Activated CD8-positive, alpha-beta memory T cell treated with anti-CD3 and anti-CD28 coated beads, Interleukin-2, amount 10 ng/mL, durations not matched to agents 7 days and 5 days (primary cell): Measurements from ENCODE around the gene ZNF385C. TPM values are rescaled to one million over a fixed set of nuclear protein-coding genes. Genes with fewer than 3 reads are reported as not detected.
"Not testable (repeated sequence)": the region's sequence is repeated elsewhere in the genome, so short reads cannot be mapped to it uniquely, and the experiment has no call there.

Experiments
- ATAC-seq: fragments of 150-1000 bp; cut with Tn5 transposase; one replicate; pipeline ENCODE4 v1.10.0; 2021; ENCODE audit warnings: moderate library complexity
- CTCF ChIA-PET: fragments of 350-600 bp; sonication (Branson Sonifier 250); formaldehyde crosslinking; loops from one replicate; lab custom pipeline; 2021; ENCODE audit warnings: antibody characterized with exemption; lab: Charles Lee
- DNase-seq: peaks from one replicate; pipeline ENCODE4 v3.0.0-alpha.2; 2020
- H3K27ac Mint-ChIP-seq: one replicate; pipeline ENCODE4 v1.8.0; 2021; ENCODE audit warnings: mild to moderate bottlenecking, mixed read lengths
- H3K27me3 Mint-ChIP-seq: one replicate; pipeline ENCODE4 v1.8.0; 2021; ENCODE audit warnings: mixed read lengths
- H3K36me3 Mint-ChIP-seq: one replicate; pipeline ENCODE4 v1.8.0; 2021; ENCODE audit warnings: mild to moderate bottlenecking, mixed read lengths
- H3K4me1 Mint-ChIP-seq: one replicate; pipeline ENCODE4 v1.8.0; 2021; ENCODE audit warnings: mixed read lengths
- H3K4me3 Mint-ChIP-seq: one replicate; pipeline ENCODE4 v1.8.0; 2021; ENCODE audit warnings: mild to moderate bottlenecking, moderate library complexity, mixed read lengths
- H3K9me3 Mint-ChIP-seq: one replicate; pipeline ENCODE4 v1.8.0; 2022; ENCODE audit warnings: low read depth, mixed read lengths
- total RNA-seq, 2 experiments: library from RNA; stranded (reverse); gene quantifications; one replicate each; pipeline ENCODE4 v1.2.3, GENCODE V29; 2021

ZNF385C gene
- total RNA-seq, 2 experiments from 2014 or later, result 0.12 to 0.18 TPM

DNA sequence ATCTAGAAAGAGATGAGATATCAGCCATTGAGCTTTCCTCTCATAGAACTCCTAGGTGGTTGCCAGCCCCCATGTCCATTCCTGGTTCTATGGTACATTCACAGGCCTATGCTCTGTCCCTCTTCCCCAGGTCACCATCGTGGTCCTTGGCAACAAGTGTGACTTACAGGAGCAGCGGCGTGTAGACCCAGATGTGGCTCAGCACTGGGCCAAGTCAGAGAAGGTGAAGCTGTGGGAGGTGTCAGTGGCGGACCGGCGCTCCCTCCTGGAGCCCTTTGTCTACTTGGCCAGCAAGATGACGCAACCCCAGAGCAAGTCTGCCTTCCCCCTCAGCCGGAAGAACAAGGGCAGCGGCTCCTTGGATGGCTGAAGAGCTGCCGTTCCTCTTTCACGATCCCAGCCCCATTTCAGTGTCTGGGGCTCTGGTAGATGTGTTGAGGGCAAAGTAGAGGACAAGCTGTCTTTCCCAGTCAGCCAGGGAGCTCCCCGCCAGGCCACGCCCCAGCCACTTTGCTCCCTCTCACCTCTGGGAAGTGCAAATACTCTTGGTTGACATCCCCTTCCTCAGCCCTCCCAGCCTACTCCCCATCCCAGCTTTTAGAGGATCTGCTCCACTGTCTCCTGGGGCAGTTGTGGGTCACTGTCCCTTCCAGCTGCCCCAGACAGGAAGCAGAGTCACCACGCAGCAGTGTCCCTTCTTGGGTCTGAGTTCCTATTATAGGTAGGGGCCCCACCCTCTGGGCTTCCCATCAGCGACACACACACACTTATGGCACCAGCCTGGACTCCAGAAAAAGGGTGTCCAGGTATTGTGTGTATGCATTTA is 74.5 kb downstream of the ZNF385C start:
- Mint-ChIP-seq H3K27me3 (no peaks in the 10 kb centered on the region), H3K9me3 (no peaks in the 10 kb centered on the region), H3K4me3 (no peak overlapping the region), H3K27ac (no peak overlapping the region), H3K4me1 (peaks cover 32% of the 10 kb centered on the region), H3K36me3 (peaks cover 18% of the 10 kb centered on the region)
- CTCF ChIA-PET, result interaction anchor here (0.9 to 5.7 kb wide), 17 partner anchors 7 to 171 kb away, joined by 3 to 103 read pairs (median 4); partner anchors contain the start of genes DHX58, DNAJC7, GHDC and KAT2A
- no peak for DNase-seq
- ATAC-seq, result no peak

- H3K4me1 Mint-ChIP-seq, result peaks cover 48% of the 10 kb centered on the region
- ATAC-seq, H3K9me3 Mint-ChIP-seq, DNase-seq, H3K27me3 Mint-ChIP-seq: not testable (repeated sequence)
- CTCF ChIA-PET, result interaction anchor here (1.0 to 7.7 kb wide), 16 partner anchors 10 to 382 kb away, joined by 3 to 87 read pairs (median 8); partner anchors contain the start of genes CNP, DHX58, GHDC and KCNH4
- H3K4me3 Mint-ChIP-seq, result peak overlapping the region; percentile 83
- H3K36me3 Mint-ChIP-seq, result peaks cover 20% of the 10 kb centered on the region
- peak overlapping the region; percentile 34 for H3K27ac Mint-ChIP-seq
Observed at GRCh38 chr17:42020845-42021244, 77.4 kb downstream of the ZNF385C start.

DNA sequence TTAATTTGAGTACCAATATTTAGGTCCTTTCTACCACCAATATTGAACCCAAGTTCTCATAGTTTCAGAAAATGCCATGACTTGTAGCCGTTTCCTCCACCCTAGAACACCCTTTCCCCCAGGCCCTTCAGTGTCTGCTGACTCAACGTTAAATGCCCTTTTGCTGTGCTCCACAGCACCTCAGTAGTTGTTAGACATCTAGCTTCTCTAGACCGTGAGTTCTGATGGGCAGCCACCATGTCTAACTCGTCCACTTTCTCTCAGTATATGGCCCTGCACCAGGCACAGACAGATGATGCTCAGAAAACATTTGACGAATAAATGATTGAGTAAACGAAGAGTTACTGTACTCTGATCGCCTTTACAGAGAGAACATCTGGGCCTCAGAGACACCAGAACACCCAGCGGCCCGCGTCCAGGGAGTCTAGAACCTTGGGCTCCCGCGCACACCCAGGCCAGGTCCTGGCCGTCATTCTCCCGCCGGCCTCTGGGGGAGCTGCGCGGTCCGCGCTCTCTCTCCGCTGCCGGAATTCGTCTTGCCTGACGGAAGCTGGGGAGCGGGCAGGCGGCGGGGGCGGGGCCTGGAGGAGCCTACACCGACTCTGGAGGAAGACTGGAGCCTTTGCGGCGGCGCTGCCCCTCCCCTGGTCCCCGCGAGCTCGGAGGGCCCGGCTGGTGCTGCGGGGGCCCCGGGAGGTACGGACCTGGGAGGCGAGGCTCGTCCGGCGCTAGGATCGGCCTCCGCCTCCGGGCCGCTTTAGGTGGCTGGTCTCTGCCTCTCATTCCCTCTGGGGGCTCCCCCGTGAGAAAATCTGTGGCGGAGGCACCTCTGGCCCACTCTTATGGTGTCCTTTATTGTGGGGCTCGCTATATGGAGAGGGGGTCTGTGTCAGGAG is 78.5 kb downstream of the ZNF385C start, which contains the start of gene NKIRAS2:
Gene NKIRAS2 (plus strand): TSS at position 582 of the 896 bp plus-strand sequence. CDS start 1,488 bp downstream, outside the sequence.
- peaks cover 18% of the 10 kb centered on the region for H3K36me3 Mint-ChIP-seq
- peak within 1 kb of the TSS; percentile 93 for H3K4me3 Mint-ChIP-seq
- H3K27me3 Mint-ChIP-seq, result no peaks in the 10 kb centered on the region
- ATAC-seq, result peak; percentile 78
- H3K4me1 Mint-ChIP-seq, result peaks cover 57% of the 10 kb centered on the region
- DNase-seq, result peak; percentile 95
- H3K27ac Mint-ChIP-seq, result peak within 1 kb of the TSS; percentile 77
- H3K9me3 Mint-ChIP-seq, result no peaks in the 10 kb centered on the region
- CTCF ChIA-PET, result interaction anchor here (0.7 to 7.7 kb wide), 30 partner anchors 9 to 270 kb away, joined by 3 to 87 read pairs (median 4); partner anchors contain the start of genes ACLY, CNP, DHX58 and GHDC

DNA sequence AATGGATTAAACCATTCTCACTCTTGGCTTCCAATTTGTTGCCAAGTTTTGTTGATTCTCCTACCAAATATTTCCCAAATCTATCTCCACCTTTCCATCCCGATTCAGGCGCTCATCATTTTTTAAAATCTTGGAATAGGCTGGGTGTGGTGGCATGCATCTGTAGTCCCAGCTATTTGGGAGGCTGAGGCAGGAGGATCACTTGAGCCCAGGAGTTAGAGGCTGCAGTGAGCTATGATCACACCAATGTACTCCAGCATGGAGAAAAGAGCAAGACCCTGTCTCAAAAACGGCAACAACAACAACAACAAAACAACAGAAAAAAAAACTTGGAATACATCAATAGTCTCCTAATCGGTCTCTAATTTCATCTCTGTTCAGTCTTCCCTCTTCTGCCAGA is 79.3 kb downstream of the ZNF385C start:
- H3K27me3 Mint-ChIP-seq, result no peaks in the 10 kb centered on the region
- CTCF ChIA-PET, result interaction anchor here (1.0 to 7.7 kb wide), 19 partner anchors 31 to 230 kb away, joined by 3 to 87 read pairs (median 5); partner anchors contain the start of genes ACLY, CNP, DHX58 and HCRT
- DNase-seq (no peak), ATAC-seq (no peak)
- H3K4me3 Mint-ChIP-seq, result peak overlapping the region; percentile 93
- peaks cover 54% of the 10 kb centered on the region for H3K4me1 Mint-ChIP-seq
- H3K9me3 Mint-ChIP-seq, result no peaks in the 10 kb centered on the region
- peaks cover 15% of the 10 kb centered on the region for H3K36me3 Mint-ChIP-seq
- peak overlapping the region; percentile 53 for H3K27ac Mint-ChIP-seq

DNA sequence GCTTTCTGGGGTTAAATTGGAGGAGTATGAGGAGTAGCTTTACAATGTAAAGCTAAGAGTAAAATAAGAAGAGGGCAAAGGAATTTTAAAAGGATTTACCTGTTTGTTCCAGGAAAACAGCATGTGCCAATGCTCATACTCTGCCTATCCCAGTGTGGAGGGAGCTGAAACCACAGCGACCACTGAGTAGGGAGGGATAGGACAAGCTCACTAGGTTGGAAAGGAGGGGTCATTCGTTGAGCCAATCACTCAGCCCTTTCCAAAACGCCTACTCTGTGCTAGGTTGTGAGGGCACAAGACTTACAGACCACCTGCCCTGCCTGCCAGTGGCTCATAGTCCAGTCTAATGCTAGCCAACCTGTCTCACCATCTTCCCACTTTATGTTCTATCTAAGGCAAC is 79.9 kb downstream of the ZNF385C start:
- CTCF ChIA-PET, result interaction anchor here (0.8 to 7.7 kb wide), 19 partner anchors 8 to 385 kb away, joined by 3 to 87 read pairs (median 4); partner anchors contain the start of genes ACLY, CNP, DHX58 and HCRT
- Mint-ChIP-seq H3K27me3 (no peaks in the 10 kb centered on the region), H3K9me3 (no peaks in the 10 kb centered on the region), H3K4me1 (peaks cover 58% of the 10 kb centered on the region), H3K36me3 (peaks cover 12% of the 10 kb centered on the region), H3K4me3 (peak overlapping the region; percentile 93), H3K27ac (peak overlapping the region; percentile 96)
- DNase-seq (no peak), ATAC-seq (no peak)

DNA sequence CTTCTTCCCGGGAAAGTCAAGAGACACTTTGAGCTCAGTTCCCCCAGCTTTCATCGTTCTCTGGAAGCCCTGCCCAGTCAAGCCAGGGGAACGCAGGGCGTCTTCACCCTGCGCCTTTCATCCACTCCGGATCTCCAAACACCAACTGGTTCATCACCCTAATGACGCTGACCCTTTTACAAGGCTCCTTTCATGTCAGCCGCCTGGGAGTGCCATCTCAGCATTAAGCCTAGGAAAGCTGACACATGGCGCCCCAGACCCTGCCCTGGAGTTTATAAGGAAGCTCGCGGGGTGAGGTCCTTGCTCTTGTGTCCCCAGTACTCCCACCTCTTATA is 80.4 kb downstream of the ZNF385C start:
- Mint-ChIP-seq H3K4me1 (peaks cover 61% of the 10 kb centered on the region), H3K4me3 (peak overlapping the region; percentile 93), H3K36me3 (peaks cover 15% of the 10 kb centered on the region), H3K27ac (peak overlapping the region; percentile 96), H3K27me3 (no peaks in the 10 kb centered on the region), H3K9me3 (no peaks in the 10 kb centered on the region)
- CTCF ChIA-PET, result interaction anchor here (0.8 to 7.7 kb wide), 26 partner anchors 7 to 385 kb away, joined by 3 to 87 read pairs (median 4); partner anchors contain the start of genes ACLY, CNP, DHX58 and HCRT
- peak; percentile 7 for ATAC-seq
- DNase-seq, result no peak

DNA sequence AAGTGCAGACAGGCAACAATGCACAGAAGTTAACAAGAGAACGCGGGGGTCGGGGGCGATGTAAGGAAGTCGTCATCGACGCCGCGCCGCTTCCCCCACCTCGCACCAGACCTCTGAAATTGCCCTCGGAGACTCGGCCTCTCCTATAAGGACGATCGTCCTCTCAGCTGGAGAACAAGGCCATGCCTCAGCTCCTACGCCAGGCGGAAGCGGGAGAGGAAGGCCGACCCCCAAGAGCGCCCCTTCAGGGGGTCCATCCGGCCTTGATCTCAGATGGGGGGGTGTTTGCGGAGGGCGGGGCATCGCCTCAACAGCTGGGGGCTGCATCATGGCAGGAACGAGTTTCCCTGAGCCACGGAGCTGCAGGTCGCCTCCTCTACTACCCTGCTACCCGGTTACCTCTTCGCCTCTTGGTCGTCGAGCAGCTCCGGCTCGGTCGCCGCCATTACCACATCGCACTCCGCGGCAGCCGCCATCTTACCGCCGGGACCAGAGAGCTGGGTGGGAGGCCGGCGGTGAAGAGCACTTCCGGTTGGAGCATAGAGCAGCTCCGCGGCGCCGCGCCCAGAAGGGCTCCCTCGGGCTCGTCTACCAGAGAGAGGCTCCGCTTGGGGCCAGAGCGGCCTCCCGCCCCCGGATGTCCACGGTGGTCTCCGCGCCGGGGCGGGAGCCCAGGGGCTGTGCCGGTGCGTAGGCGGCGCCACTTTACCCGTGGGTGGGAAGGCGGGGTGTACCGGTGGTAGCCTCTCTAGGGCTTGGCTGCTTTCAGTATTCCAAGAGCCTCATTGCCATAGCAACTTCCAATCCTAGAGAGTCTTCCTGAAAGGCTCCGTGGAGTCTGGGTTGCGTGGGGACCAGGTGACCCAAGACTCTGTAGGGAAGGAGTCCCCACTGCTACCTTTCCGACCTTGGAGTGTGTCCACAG is 81.1 kb downstream of the ZNF385C start, which contains the start of gene DNAJC7:
Gene DNAJC7 (minus strand): TSS at position 499 of the 925 bp plus-strand sequence. CDS start 23 bp downstream, at position 476.
- peak within 1 kb of the TSS; percentile 93 for H3K4me3 Mint-ChIP-seq
- ATAC-seq (peak; percentile 83), DNase-seq (peak; percentile 94)
- H3K27ac Mint-ChIP-seq, result peak within 1 kb of the TSS; percentile 96
- peaks cover 12% of the 10 kb centered on the region for H3K36me3 Mint-ChIP-seq
- no peaks in the 10 kb centered on the region for H3K9me3 Mint-ChIP-seq
- CTCF ChIA-PET, result interaction anchor here (0.8 to 7.7 kb wide), 23 partner anchors 8 to 386 kb away, joined by 3 to 87 read pairs (median 5); partner anchors contain the start of genes ACLY, CNP, DHX58 and HCRT
- H3K4me1 Mint-ChIP-seq, result peaks cover 62% of the 10 kb centered on the region
- H3K27me3 Mint-ChIP-seq, result no peaks in the 10 kb centered on the region

- DNase-seq (peak; percentile 53), ATAC-seq (no peak)
- CTCF ChIA-PET, result interaction anchor here (0.9 to 7.7 kb wide), 15 partner anchors 9 to 165 kb away, joined by 3 to 87 read pairs (median 4); partner anchors contain the start of genes ACLY, CNP, DHX58 and ODAD4
- Mint-ChIP-seq H3K4me1 (peaks cover 64% of the 10 kb centered on the region), H3K36me3 (peaks cover 11% of the 10 kb centered on the region), H3K27ac (peak overlapping the region; percentile 96), H3K27me3 (no peaks in the 10 kb centered on the region), H3K9me3 (no peaks in the 10 kb centered on the region), H3K4me3 (peak overlapping the region; percentile 93)
Observed at GRCh38 chr17:42016411-42016831, 81.9 kb downstream of the ZNF385C start.

GRCh38 chr17:42013740-42014139 is 84.5 kb downstream of the ZNF385C start:
- CTCF ChIA-PET, result interaction anchor here (2.2 kb wide), 1 partner anchor 12 kb away, joined by 7 read pairs; no protein-coding TSS in a partner anchor
- not testable (repeated sequence) for H3K27me3 Mint-ChIP-seq, ATAC-seq, H3K4me3 Mint-ChIP-seq, H3K9me3 Mint-ChIP-seq, DNase-seq
- Mint-ChIP-seq H3K27ac (peak overlapping the region; percentile 10), H3K4me1 (peaks cover 65% of the 10 kb centered on the region), H3K36me3 (peaks cover 24% of the 10 kb centered on the region)

DNA sequence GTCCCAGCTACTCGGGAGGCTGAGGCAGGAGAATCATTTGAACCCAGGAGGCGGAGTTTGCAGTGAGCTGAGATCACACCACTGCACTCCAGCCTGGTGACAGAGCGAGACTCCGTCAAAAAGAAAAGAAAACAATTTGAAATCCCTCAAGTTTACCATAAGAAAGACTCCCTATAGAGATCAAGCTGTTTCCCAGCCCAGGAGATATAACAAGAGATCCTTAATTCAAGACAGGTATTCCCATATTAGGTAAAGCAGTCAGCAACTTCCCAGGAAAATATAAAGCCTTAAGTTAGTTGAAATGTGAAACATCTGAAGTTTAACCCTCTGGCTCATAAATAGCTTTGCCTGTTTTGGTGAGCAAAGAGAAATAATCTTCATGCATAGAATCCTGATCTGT is 85.9 kb downstream of the ZNF385C start:
- not testable (repeated sequence) for H3K27ac Mint-ChIP-seq, H3K9me3 Mint-ChIP-seq, ATAC-seq, DNase-seq, H3K4me3 Mint-ChIP-seq, H3K27me3 Mint-ChIP-seq
- CTCF ChIA-PET, result interaction anchor here (1.0 to 2.2 kb wide), 2 partner anchors 12 to 13 kb away, joined by 4 to 7 read pairs; no protein-coding TSS in a partner anchor
- H3K36me3 Mint-ChIP-seq, result peaks cover 24% of the 10 kb centered on the region
- peaks cover 54% of the 10 kb centered on the region for H3K4me1 Mint-ChIP-seq

DNA sequence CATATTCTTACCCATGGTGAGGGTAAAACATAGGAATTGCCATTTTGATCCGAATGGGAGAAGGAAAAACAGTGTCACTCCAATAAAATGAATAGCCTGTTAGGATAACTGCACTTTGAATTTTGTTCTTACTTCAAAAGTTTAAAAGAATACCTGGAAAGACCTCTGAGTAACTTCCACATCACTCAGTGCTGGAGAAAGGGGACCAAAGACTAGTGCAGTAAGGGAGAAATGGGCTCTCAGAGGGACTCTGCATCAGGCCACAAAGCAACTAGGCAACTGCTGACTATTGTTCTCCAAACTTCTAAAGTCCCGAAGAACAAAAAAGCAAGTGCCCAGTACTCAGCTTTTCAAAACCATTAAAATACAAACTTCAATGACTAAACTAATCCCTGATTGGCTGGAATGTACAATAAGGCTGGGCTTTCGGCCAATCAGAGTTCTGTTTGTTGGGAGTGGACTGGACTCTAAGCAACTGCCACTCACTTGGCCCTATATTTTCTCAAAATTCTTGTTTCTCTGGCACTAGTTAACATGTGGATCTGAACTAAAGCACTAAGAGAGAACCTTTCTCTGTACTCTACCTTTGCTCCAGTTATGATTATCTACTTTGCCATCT is 87.3 kb downstream of the ZNF385C start:
- Mint-ChIP-seq H3K36me3 (peaks cover 26% of the 10 kb centered on the region), H3K4me3 (no peak overlapping the region), H3K9me3 (no peaks in the 10 kb centered on the region), H3K27ac (no peak overlapping the region), H3K27me3 (no peaks in the 10 kb centered on the region), H3K4me1 (peaks cover 53% of the 10 kb centered on the region)
- no peak for ATAC-seq
- DNase-seq, result no peak
- CTCF ChIA-PET, result no interaction called here
